GM10847 (cell line): ENCODE measurements around the gene CCR1.

Experiments used
- POLR2A ChIP-seq: IDR thresholded peaks from 2 replicates; pipeline ENCODE4 v1.6.1; 2011; ENCODE audit not compliant: insufficient read length; ENCODE audit errors: extremely low read depth

The CCR1 gene

DNA sequence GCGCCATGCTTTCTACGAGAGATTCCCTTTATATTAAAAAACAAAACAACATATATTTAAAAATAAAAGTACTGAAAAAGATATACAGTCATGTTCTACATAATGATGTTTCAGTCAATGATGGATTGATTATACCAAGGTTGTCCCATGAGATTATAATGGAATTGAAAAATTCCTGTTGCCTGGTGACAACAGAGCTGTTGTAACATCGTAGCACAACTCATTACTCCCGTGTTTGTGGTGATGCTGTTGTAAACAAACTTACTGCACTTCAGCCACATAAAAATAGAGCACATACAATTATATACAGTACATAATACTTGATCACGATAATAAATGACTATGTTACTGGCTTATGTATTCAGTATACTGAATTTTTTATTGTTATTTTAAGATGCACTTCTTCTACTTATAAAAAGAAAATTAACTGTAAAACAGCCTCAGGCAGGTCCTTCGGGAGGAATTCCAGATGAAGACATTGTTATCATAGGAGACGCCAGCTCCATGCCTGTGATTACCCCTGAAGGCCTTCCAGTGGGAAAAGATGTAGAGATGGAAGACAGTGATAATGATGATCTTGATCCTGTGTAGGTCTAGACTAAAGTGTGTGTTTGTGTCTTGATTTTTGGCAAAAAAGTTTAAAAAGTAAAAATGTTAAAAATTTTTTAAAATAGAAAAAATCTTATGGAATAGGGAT lies 11.7 kb downstream of the CCR1 start:
- TF ChIP-seq POLR2A = no peak

GRCh38 chr3:46194868-46195553 lies 13.1 kb downstream of the CCR1 start:
- TF ChIP-seq POLR2A = no peak

- no peak for TF ChIP-seq POLR2A
Measured at GRCh38 chr3:46193436-46193835, 14.7 kb downstream of the CCR1 start.

- TF ChIP-seq POLR2A = no peak
Measured at GRCh38 chr3:46192939-46193338, 15.2 kb downstream of the CCR1 start.

DNA sequence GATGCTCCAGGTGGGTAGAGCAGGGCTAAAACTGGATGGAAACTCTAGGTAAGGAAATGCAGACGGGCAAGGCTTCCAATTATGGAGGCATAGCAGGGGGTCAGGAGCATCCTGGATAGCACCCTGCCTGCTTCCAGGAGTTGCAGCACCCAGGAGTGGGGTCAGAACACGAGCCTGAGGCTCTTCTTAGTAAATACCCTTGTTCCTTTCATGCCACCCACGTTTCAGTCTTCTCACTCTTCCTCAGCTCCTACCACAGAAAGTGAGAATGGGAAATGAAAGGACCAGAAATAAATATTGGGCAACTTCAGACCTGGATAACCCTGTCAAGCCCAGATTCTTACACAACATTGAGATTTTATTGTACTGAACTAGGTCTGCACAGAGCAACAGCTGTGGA lies 16.4 kb downstream of the CCR1 start:
- no peak for TF ChIP-seq POLR2A

- TF ChIP-seq POLR2A = no peak
Measured at GRCh38 chr3:46188708-46189107, 19.4 kb downstream of the CCR1 start.

DNA sequence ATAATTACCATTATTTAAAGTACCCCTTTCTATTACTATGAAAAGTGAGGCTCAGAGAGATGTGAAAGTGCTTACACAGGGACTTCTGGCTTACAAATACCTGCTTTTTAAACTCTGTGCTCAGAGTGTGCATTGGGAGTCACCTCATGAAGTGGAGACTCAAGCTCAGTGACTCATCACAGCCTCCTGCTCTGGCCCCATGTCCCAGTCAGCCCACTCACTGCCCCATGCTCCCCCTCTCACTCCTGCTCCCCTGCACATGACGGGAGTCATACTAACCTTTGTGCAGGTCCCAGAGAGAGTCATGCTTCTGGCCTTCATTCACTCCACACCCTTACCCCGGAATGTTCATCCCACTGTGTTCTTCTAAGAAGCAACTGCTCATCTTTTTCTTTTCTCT lies 20.2 kb downstream of the CCR1 start:
- no peak for TF ChIP-seq POLR2A

GRCh38 chr3:46187341-46187700 lies 20.8 kb downstream of the CCR1 start:
- no peak for TF ChIP-seq POLR2A

- TF ChIP-seq POLR2A = no peak
Measured at GRCh38 chr3:46186471-46187340, 21.4 kb downstream of the CCR1 start.

GRCh38 chr3:46184469-46184868 lies 23.6 kb downstream of the CCR1 start:
- no peak for TF ChIP-seq POLR2A

DNA sequence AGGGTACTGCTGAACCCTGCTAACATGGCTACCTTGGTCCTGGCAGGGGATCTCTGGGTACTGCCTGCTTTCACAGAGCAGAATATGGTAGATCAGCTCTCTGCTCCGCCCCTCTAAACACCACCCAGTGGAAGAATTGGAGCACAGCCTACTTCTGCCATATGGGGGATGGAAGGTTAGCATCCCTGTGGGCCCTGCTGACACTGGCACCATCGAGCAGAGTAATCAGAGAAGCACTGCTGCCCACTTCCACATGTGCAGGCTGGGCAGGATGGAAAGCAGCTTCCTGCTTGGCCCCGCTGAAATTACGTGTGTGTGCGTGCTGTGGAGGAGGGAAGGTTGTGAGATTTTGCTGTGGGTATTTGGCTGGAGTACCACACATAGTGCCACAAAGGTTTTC lies 24.8 kb downstream of the CCR1 start:
- TF ChIP-seq POLR2A = no peak

DNA sequence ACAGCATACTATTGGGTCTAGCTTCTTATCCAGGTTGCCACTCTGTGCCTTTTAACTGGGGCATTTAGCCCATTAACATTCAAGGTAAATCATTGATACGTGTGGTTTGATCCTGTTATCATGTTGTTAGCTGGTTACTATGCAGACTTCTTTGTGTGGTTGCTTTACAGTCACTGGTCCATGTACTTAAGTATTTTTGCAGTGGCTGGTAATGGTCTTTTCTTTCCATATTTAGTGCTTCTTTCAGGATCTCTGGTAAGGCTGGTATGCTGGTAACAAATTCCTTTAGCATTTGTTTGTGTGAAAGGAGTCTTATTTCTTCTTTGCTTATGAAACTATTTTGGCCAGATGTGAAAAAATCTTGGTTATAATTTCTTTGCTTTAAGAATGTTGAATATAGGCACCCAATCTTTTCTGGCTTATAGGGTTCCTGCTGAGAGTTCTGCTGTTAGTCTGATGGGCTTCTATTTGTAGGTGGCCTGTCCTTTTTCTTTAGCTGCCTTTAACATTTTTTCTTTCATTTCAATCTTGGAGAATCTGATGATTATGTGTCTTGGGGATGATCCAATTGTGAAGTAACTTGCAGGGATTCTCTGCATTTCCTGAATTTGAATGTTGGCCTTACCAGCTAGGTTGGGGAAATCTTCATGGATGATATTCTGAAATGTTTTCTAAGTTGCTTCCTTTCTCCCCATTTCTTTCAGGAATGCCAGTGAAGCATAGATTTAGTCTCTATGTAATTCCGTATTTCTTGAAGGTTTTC lies 39.3 kb downstream of the CCR1 start:
- no peak for TF ChIP-seq POLR2A

- TF ChIP-seq POLR2A = no peak
Measured at GRCh38 chr3:46163556-46164041, 44.5 kb downstream of the CCR1 start.

DNA sequence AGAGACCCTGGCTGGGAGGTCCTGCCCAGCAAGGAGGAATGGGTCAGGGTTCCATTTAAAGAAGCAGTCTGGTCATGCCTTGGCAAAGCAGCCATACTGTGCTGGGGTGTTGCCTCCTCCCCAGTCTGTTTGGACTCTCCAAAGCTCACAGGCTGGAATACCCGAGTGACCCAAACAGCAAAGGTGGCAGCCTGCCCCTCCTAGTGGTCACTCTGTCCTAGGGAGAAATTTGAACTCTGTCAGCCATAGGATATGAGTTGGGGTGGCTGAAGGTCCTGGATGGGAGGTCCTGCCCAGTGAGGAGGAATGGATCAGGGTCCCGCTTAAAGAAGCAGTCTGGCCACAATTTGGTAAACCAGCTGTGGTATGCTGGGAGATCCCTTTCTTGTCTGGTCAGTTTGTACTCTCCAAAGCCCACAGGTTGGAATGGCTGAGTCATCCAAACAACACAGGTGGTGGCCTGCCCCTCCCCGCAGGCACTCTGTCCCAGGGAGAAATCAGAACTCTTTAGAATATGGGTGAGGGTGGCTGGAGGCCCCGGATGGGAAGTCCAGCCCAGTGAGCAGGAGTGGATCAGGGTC lies 45.0 kb downstream of the CCR1 start:
- no peak for TF ChIP-seq POLR2A

GRCh38 chr3:46154311-46154710 lies 53.8 kb downstream of the CCR1 start:
- no peak for TF ChIP-seq POLR2A
